Uterus (tissue), 2 donors: ENCODE measurements around the gene METTL25.

ENCODE experiments used
- CTCF ChIP-seq, 4 experiments: fragments of 200-600 bp in 2 of 4; fragments of 450-650 bp in 2 of 4; sonication (generic) in 2 of 4; IDR thresholded peaks; one replicate each; pipeline ENCODE4 v1.5.1; 2016 to 2019; ENCODE audit warnings: antibody characterized with exemption in 4 of 4, mild to moderate bottlenecking in 2 of 4, moderate library complexity in 1 of 4
- POLR2A ChIP-seq, 2 donors: fragments of 450-650 bp; IDR thresholded peaks; one replicate each; pipeline ENCODE4 v1.6.1; 2016; ENCODE audit warnings: antibody characterized with exemption in 2 of 2, mild to moderate bottlenecking in 1 of 2, moderate library complexity in 1 of 2

DNA sequence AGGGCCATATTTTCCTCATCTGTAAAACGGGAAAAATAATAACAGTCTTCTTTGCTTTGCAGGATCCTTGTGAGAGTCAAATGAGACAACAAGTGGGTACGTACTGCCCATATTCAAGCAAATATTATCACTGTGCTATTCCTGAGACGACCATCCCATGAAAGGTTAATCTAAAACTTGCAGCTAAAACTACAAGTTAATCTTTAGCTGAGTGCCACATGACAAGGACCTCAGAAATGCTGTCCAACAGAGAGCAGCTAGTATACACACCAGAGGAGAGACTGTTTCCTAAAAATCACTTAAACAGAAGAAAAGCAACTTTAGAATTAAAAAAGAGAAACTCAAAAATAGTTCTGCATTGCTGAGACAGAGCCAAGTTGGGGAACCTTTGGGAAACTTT is 165.7 kb downstream of the METTL25 start:
- TF ChIP-seq CTCF (IDR thresholded peaks at IDR 0.05), result no peak
- no peak for TF ChIP-seq POLR2A (IDR thresholded peaks at IDR 0.05)
